Stimulated activated CD4-positive, alpha-beta T cell treated with anti-CD3 and anti-CD28 coated beads, Interleukin-12 subunit alpha, Interleukin-12 subunit beta, amount 100 ng/mL, for 24 hours (primary cell): Measurements from ENCODE around the gene TBC1D20.
A peak's percentile ranks its signal among the peaks of the same experiment; 100 is the strongest.

Source experiments
- DNase-seq, 2 experiments: peaks; one replicate each; pipeline ENCODE4 v3.0.0-alpha.2; 2020; ENCODE audit warnings: low read depth in 2 of 2

Gene TBC1D20

GRCh38 chr20:437787-438486, 24.4 kb downstream of the TBC1D20 start:
- DNase-seq: no peak

DNA sequence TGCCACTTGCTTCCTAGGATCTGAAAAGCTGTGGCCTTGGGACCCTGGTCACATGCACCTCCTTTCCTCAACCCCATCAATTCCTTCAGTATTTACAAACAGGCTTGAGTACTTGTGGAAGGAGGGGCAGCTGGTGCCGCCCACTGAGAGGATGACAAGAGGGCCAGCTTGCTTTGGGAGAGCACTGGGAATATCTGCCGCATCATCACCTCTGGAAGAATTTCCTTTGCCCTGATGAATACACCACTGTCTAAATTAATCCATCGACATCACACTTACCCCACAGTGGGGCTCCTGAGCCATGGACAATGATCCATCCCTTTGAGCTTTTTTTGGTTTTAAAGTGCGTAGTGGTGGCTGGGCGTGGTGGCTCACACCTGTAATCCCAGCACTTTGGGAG, 25.9 kb downstream of the TBC1D20 start:
- DNase-seq: no peak

GRCh38 chr20:435558-435957, 26.8 kb downstream of the TBC1D20 start:
- DNase-seq: no peak

- DNase-seq: no peak
Measured at GRCh38 chr20:434661-435419, 27.5 kb downstream of the TBC1D20 start.

- DNase-seq: no peak
Measured at GRCh38 chr20:434221-434620, 28.1 kb downstream of the TBC1D20 start.

- peak; percentile 43 to 61 for DNase-seq
Measured at GRCh38 chr20:433300-433975, 28.9 kb downstream of the TBC1D20 start.

DNA sequence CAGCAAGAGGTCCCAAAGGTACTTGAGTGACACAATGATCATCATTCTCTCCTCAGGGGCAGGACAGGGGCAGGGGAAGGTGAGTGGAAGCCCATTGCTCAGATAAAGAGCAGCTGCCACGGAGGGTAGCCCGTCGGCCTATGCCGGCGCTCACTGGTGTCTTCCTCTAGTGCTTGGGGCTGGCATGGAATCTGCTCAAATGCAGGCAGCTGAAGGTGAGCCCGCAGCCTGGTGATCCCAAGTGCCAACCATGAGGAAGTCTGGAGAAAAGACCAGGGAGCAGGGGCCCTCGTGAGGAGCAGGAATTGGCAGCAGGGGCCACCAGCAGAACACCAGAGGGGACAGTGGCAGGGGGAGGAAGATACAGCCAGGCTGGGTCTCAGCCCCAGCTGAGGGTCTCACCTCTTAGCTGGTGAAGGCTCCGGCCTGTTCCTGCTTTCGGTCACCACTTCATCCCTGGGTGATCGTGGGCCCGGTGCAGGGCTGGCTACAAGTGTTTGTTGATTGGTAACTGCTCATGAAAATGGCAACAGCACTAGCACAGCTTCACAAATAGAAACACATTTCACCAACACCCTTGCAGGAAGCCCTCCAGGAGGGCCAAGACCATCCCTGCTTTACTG, 29.5 kb downstream of the TBC1D20 start:
- no peak for DNase-seq

GRCh38 chr20:432208-432607, 30.1 kb downstream of the TBC1D20 start:
- DNase-seq: no peak

GRCh38 chr20:431012-431904, 31.1 kb downstream of the TBC1D20 start:
- no peak for DNase-seq

GRCh38 chr20:430091-430999, 32.0 kb downstream of the TBC1D20 start:
- no peak for DNase-seq

- no peak for DNase-seq
Measured at GRCh38 chr20:428658-429200, 33.6 kb downstream of the TBC1D20 start.

DNA sequence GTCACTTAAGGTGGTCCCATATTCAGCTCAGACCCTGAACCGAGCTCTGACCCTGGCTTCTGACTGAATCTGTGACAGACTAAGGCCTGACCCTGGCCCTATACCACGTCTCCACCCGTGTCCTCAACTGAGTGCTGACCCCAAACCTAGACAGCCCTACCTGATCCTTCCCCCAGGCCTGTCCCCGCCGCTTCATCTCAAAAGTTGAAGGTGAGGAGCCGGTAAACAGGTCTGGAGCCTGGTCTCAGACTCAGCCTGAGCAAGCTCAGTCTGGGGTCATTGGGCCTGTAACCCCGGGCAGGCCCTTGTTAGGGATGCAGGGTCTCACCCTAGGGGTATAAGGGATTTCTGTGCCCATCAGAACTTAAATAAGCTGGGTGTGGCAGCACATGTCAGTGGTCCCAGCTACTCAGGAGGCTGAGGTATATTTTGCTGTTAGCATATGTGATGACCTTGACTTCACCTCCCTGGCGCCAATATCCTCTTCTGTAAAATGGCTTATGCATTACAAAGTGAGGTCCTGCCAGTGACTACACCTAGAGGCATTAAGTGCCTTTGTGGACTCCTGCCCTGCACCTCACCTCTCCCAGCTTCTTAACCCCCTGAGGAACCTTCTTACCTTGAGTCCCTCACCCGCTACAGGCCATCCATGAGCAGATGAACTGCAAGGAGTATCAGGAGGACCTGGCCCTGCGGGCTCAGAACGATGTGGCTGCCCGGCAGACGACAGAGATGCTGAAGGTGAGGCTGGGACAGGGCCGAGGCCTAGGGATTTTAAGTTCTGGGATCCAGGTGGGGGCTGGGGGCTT, 34.3 kb downstream of the TBC1D20 start:
- no peak for DNase-seq

DNA sequence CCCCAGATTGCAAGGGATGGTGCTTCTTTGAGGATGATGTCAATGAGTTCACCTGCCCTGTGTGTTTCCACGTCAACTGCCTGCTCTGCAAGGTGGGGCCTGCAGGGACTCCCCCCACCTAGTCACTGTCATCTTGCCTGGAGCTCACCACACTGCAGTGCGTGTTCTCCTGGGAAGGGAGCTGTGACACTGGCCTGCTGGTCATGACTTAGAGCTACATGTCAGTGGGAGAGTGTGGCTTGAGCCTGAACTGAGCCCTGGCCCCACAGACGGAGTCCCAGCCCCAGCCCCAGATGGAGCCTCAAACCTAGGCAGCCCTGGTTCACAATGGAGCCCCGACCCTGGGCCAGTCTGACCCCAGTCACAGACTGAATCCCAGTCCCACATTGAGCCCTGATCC, 34.9 kb downstream of the TBC1D20 start:
- DNase-seq: no peak

DNA sequence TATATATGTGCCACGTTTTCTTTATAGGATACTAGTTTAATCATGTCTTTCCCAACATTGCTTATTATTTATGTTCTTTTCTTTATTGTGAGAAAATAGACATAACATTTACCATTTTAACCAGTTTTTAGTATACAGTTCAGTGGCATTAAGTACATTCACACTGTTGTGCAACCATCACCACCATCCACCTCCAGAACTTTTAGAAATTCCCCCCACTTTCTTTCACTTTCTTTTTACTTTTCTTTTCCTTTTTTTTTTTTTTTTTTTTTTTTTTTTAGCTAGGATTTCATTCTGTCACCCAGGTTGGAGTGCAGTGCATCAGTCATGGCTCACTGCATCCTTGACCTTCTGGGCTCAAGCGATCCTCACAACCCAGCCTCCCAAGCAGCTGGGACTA, 35.8 kb downstream of the TBC1D20 start:
- DNase-seq: no peak

DNA sequence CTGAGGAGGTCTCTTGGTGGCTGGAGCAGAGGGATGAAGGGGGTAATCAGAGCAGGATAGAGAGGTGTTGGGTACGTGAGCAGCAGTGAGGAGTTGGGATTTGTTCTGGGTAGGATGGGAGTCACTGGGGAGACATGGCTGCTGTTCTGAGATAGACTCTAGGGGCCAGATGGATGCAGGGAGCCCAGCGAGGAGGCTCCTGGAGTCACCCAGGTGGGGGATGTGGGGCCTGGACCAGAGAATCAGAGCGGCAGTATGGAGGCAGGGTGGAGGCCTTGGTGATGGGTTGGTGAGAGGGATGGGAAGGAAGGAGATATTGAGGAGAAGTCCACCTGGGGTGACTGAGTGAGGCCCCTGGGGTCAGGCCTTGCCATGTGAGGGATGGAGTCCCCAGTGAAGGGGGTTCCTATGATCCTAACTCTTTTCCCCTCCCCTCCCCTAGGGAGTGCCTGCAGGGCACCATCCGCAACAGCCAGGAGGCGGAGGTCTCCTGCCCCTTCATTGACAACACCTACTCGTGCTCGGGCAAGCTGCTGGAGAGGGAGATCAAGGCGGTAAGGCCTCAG, 40.6 kb downstream of the TBC1D20 start:
- DNase-seq: no peak

DNA sequence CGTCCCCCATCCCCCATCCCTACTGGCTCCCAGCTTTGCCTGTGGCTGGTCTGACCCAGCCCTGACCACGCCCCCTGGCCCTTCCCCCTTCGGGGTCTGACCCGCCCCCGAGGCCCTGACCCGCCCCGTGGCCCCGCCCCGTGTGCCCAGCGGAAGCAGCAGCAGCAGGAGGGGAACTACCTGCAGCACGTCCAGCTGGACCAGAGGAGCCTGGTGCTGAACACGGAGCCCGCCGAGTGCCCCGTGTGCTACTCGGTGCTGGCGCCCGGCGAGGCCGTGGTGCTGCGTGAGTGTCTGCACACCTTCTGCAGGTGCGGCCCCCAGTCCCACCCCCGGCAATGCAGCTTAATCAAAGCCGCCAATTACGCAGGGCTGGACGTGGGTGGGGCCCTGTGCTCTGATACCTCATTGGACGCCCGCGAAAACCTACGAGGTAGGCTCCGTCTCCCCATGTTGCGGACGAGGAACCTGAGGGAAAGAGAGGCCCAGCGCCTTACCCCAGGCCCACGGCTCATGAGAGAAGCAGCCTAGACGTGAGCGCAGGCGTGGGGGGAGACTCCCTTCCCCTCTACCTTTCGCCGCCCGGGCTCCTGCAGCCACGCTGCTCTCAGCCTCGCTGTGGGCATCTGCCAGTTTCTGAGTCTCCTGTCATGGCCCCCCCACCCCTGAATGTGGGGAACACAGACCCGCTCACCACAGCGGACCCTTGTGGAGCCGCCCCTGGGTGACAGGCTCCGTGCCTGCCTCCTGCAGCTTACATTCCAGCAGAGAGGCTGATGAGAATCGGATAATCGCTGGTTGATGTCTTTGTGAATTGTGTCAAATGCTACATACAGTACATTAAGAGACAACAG, 41.4 kb downstream of the TBC1D20 start:
- no peak for DNase-seq

- no peak for DNase-seq
Measured at GRCh38 chr20:420166-420620, 42.1 kb downstream of the TBC1D20 start.
